Thyroid gland (tissue), 4 donors: ENCODE data around the gene OTOGL. TPM values are rescaled to one million over a fixed set of nuclear protein-coding genes. Genes with fewer than 3 reads are reported as not detected.

Experiments used
- DNase-seq, 2 donors: peaks; one replicate each; pipeline ENCODE4 v3.0.0-alpha.2; 2019
- H3K27ac ChIP-seq, 3 donors: fragments of 200-600 bp; sonication (generic); 1 replicate in 2 of 3; 2 replicates in 1 of 3; pipeline ENCODE4 v1.5.1; 2016 to 2019; ENCODE audit warnings: mild to moderate bottlenecking in 1 of 3, moderate library complexity in 1 of 3
- H3K27me3 ChIP-seq: fragments of 200-600 bp; sonication (generic); one replicate; pipeline ENCODE4 v1.5.1; 2019
- H3K36me3 ChIP-seq, 2 donors: fragments of 200-600 bp; sonication (generic); one replicate each; pipeline ENCODE4 v1.5.1; 2016 to 2019
- H3K4me1 ChIP-seq, 2 donors: fragments of 200-600 bp; sonication (generic); one replicate each; pipeline ENCODE4 v1.5.1; 2017 to 2019
- H3K4me3 ChIP-seq, 3 donors: fragments of 200-600 bp; sonication (generic); replicated peaks in 1 of 3; 1 replicate in 2 of 3; 2 replicates in 1 of 3; pipeline ENCODE4 v1.5.1; 2016; ENCODE audit warnings: mild to moderate bottlenecking in 1 of 3
- H3K9me3 ChIP-seq: fragments of 200-600 bp; sonication (generic); one replicate; pipeline ENCODE4 v1.5.1; 2017
- POLR2A ChIP-seq, 2 donors: fragments of 450-650 bp; IDR thresholded peaks; one replicate each; pipeline ENCODE4 v1.6.1; 2017; ENCODE audit warnings: antibody characterized with exemption in 2 of 2, mild to moderate bottlenecking in 2 of 2, moderate library complexity in 1 of 2
- WGBS, 2 donors: methylation state at CpG; one replicate each; pipeline ENCODE4 v1.1.5; 2017; 5-methylcytosine and 5-hydroxymethylcytosine counted together
- intact Hi-C: fragments of 100-400 bp; cut with DNase I; formaldehyde crosslinking; loops from one replicate; pipeline ENCODE4 v1.15.1; 2023
- total RNA-seq, 4 donors: library from RNA; depleted of rRNA; stranded (reverse); fragments of >200 nt; gene quantifications; one replicate each; pipeline ENCODE4 v1.2.3, GENCODE V29; 2016
- TF ChIP-seq, protein P1 (sequence below), 6 experiments: fragments of 200-600 bp in 3 of 6; fragments of 450-650 bp in 3 of 6; sonication (generic) in 3 of 6; IDR thresholded peaks; one replicate each; pipeline ENCODE4 v1.5.1; 2016 to 2019; ENCODE audit warnings: antibody characterized with exemption in 6 of 6, mild to moderate bottlenecking in 2 of 6, inconsistent platforms in 1 of 6, moderate library complexity in 1 of 6

The OTOGL gene
- total RNA-seq, 4 donors from 2014 or later: 0.11 to 0.13 TPM; not detected in 2

DNA sequence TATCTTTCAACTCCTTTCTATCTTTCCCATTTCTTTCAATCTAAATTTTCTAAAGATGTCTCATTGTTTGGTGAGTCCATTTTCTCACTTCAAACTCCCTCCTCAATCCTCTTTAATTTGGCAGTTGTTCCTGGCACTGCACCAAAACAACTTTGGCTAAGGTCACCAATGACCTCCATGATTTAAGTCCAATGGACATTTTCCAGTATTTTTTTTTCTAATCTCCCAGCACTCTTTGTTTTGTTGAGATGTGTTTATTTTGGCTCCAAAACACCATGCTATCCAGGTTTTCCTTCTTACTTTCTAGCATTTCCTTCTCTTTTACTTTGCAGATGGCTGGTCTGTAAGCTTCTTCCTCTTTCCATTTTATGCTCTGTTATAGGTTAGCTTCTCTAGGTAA is 42.5 kb upstream of the OTOGL start:
- no peak overlapping the region for H3K27ac ChIP-seq
- H3K9me3 ChIP-seq: no peaks in the 10 kb centered on the region
- peak; percentile 4 to 18 for DNase-seq
- intact Hi-C loops: no loop called here
- no peak overlapping the region for H3K4me3 ChIP-seq
- TF ChIP-seq, protein P1, sequence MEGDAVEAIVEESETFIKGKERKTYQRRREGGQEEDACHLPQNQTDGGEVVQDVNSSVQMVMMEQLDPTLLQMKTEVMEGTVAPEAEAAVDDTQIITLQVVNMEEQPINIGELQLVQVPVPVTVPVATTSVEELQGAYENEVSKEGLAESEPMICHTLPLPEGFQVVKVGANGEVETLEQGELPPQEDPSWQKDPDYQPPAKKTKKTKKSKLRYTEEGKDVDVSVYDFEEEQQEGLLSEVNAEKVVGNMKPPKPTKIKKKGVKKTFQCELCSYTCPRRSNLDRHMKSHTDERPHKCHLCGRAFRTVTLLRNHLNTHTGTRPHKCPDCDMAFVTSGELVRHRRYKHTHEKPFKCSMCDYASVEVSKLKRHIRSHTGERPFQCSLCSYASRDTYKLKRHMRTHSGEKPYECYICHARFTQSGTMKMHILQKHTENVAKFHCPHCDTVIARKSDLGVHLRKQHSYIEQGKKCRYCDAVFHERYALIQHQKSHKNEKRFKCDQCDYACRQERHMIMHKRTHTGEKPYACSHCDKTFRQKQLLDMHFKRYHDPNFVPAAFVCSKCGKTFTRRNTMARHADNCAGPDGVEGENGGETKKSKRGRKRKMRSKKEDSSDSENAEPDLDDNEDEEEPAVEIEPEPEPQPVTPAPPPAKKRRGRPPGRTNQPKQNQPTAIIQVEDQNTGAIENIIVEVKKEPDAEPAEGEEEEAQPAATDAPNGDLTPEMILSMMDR (IDR thresholded peaks at IDR 0.05): no peak
- TF ChIP-seq POLR2A (IDR thresholded peaks at IDR 0.05): no peak
- no peaks in the 10 kb centered on the region for H3K27me3 ChIP-seq
- peaks cover 0 to 5% of the 10 kb centered on the region in 2 donors for H3K4me1 ChIP-seq
- no peaks in the 10 kb centered on the region for H3K36me3 ChIP-seq

DNA sequence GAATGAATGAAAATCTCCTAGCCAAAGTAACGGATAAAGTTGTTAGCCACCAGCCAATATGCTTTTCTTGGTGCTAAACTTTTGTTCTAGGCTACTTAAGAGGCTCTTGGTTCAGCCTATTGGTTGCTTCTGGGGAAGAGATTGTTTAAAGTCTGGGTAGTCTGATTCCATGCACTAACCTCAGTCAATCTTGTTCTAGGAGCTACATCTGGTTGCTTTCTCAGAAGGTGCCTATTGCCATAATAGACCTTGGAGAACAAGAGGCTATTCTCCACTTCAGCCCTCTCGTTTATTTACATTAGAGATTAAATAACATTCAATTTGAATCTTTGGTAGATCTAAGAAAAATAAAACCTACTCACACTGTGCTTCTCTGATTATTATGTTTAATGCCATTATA is 40.8 kb upstream of the OTOGL start:
- no peak overlapping the region for H3K27ac ChIP-seq
- no peaks in the 10 kb centered on the region for H3K9me3 ChIP-seq
- intact Hi-C loops: no loop called here
- no peaks in the 10 kb centered on the region for H3K27me3 ChIP-seq
- DNase-seq: no peak
- 71 to 77% methylated on average over 2 of the region's 2 CpGs for WGBS, 2 donors
- no peak overlapping the region for H3K4me3 ChIP-seq
- peaks cover 0 to 5% of the 10 kb centered on the region in 2 donors for H3K4me1 ChIP-seq
- TF ChIP-seq, protein P1 (IDR thresholded peaks at IDR 0.05): no peak
- TF ChIP-seq POLR2A (IDR thresholded peaks at IDR 0.05): no peak
- H3K36me3 ChIP-seq: no peaks in the 10 kb centered on the region

GRCh38 chr12:80059102-80059501 is 40.2 kb upstream of the OTOGL start:
- no peak for DNase-seq
- Histone ChIP-seq H3K27ac (no peak overlapping the region), H3K27me3 (no peaks in the 10 kb centered on the region), H3K9me3 (no peaks in the 10 kb centered on the region), H3K4me1 (peaks cover 0 to 5% of the 10 kb centered on the region in 2 donors), H3K36me3 (no peaks in the 10 kb centered on the region), H3K4me3 (no peak overlapping the region)
- WGBS, 2 donors: 82 to 85% methylated on average over 1 of the region's 1 CpG
- TF ChIP-seq POLR2A (IDR thresholded peaks at IDR 0.05): no peak
- TF ChIP-seq, protein P1 (IDR thresholded peaks at IDR 0.05): no peak
- intact Hi-C loops: no loop called here

DNA sequence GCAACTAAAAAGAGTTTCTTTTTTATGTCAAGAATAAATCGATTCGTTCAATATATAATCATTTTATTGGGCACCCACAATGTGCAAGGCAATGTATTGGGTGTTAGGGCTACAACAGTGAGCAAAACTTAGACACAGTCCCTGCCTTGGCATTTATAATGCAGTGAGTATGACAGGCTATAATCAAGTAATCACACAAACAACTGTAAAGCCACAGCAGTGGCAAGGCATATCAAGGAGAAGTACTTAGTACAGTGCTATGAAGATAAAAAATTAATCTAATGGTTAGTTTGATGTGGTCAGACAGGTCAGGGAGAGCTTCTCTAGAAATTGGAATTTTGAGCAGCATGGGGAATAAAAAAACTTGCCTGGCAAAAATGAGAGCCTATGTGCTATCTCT is 39.5 kb upstream of the OTOGL start:
- no peaks in the 10 kb centered on the region for H3K9me3 ChIP-seq
- H3K36me3 ChIP-seq: no peaks in the 10 kb centered on the region
- TF ChIP-seq, protein P1 (IDR thresholded peaks at IDR 0.05): no peak
- TF ChIP-seq POLR2A (IDR thresholded peaks at IDR 0.05): no peak
- DNase-seq: no peak
- H3K4me1 ChIP-seq: peaks cover 0 to 5% of the 10 kb centered on the region in 2 donors
- H3K27me3 ChIP-seq: no peaks in the 10 kb centered on the region
- H3K4me3 ChIP-seq: no peak overlapping the region
- 47 to 90% methylated on average over 2 of the region's 2 CpGs for WGBS, 2 donors
- no peak overlapping the region for H3K27ac ChIP-seq
- intact Hi-C loops: no loop called here

- DNase-seq: no peak
- no peak overlapping the region for H3K27ac ChIP-seq
- no peaks in the 10 kb centered on the region for H3K9me3 ChIP-seq
- no peak overlapping the region for H3K4me3 ChIP-seq
- H3K4me1 ChIP-seq: no peaks in the 10 kb centered on the region
- no peaks in the 10 kb centered on the region for H3K36me3 ChIP-seq
- H3K27me3 ChIP-seq: no peaks in the 10 kb centered on the region
- TF ChIP-seq, protein P1 (IDR thresholded peaks at IDR 0.05): no peak
- no peak for TF ChIP-seq POLR2A (IDR thresholded peaks at IDR 0.05)
- WGBS, 2 donors: 88 to 94% methylated on average over 3 of the region's 3 CpGs
- intact Hi-C loops: no loop called here
Measured at GRCh38 chr12:80064269-80064668, 35.1 kb upstream of the OTOGL start.
